ENCODE data around the gene ZNF423.

ZNF423 gene

DNA sequence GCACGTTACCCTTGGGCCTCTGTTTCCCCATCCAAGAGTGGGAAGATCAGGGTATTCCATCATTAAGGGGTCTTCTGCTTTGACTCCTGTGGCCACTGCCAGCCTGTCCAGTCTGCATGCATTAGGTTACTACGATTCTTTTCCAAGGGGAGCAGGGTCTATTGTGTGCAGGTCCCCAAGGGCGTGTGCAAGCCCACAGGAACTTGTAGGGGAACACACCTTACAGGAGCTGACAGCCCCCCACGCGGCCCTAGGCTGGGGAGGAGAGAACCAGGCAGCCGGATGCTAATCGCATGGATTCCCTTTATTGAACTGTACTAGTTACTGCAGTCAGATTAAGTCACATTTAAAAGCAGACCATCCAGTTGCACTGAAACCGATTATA is 365.6 kb downstream of the ZNF423 start:
- no peak for DNase-seq (ENCODE audit: extremely low read depth, insufficient read length)
- Histone ChIP-seq H3K4me3 (replicated peaks; ENCODE audit: low read depth, low read length) (no peak overlapping the region), H3K27me3 (replicated peaks; ENCODE audit: control insufficient read depth, insufficient read depth, low read length) (no peaks in the 10 kb centered on the region), H3K36me3 (ENCODE audit: control insufficient read depth, insufficient read depth, low read length) (no peaks in the 10 kb centered on the region)
- TF ChIP-seq CTCF (IDR thresholded peaks at IDR 0.05; ENCODE audit: insufficient read depth, low read length, poor library complexity, severe bottlenecking): no peak

DNA sequence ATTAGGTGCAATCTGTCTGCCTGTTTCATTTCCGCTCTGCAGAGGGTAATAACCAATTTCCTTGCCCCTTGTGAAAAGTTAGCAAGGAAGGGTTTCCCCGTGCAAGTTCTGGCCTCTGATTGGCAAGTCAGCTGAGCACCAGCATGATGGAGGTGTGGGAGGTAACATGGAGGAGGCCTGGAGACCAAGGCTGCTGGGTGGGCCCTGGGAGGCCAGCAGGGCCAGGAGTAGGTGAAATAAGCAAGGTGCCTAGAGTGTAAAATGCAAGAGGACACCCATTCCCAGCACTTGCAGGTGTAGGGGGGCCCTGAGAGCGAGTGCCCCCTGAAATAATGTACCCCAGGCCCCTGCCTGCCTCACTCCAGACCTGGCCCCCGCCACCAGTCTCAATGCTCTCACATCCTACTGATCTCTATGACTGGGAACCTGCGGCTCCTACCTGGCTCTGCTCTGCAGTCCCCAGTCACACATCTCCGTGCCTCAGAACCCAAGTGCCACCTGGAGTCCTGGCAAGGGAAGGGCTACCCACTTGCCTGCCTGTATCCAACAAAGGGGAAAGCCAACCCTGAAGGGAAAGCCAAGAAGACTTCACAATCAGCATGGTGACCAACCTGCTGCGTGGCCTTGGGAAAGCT is 366.1 kb downstream of the ZNF423 start:
- DNase-seq (ENCODE audit: extremely low read depth, insufficient read length): no peak
- H3K36me3 ChIP-seq (ENCODE audit: control insufficient read depth, insufficient read depth, low read length): no peaks in the 10 kb centered on the region
- peak; percentile 22 for TF ChIP-seq CTCF (IDR thresholded peaks at IDR 0.05; ENCODE audit: insufficient read depth, low read length, poor library complexity, severe bottlenecking)
- no peak overlapping the region for H3K4me3 ChIP-seq (replicated peaks; ENCODE audit: low read depth, low read length)
- H3K27me3 ChIP-seq (replicated peaks; ENCODE audit: control insufficient read depth, insufficient read depth, low read length): no peaks in the 10 kb centered on the region

GRCh38 chr16:49488740-49489525 is 367.0 kb downstream of the ZNF423 start:
- Histone ChIP-seq H3K4me3 (replicated peaks; ENCODE audit: low read depth, low read length) (no peak overlapping the region), H3K36me3 (ENCODE audit: control insufficient read depth, insufficient read depth, low read length) (no peaks in the 10 kb centered on the region), H3K27me3 (replicated peaks; ENCODE audit: control insufficient read depth, insufficient read depth, low read length) (no peaks in the 10 kb centered on the region)
- no peak for TF ChIP-seq CTCF (IDR thresholded peaks at IDR 0.05; ENCODE audit: insufficient read depth, low read length, poor library complexity, severe bottlenecking)
- DNase-seq (ENCODE audit: extremely low read depth, insufficient read length): no peak

DNA sequence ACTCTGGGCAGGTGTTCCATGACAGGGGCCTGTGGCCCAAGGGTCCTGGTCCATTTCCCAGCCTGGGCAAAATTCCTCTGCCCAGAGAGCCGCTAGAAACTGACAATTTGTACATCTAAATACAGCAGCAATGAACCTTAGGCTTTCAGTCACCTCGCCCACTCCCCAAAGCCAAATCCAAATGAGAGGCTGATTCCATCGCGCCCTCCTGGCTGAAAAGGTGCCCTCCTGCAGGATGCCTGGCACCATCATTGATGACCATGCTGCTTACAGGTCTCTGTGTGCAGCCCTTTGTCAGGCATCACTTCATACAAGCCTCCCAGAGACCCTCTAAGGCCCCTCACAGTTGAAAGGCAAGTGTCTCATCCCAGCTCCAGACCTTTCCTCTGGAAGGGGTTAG is 367.6 kb downstream of the ZNF423 start:
- DNase-seq (ENCODE audit: extremely low read depth, insufficient read length): no peak
- TF ChIP-seq CTCF (IDR thresholded peaks at IDR 0.05; ENCODE audit: insufficient read depth, low read length, poor library complexity, severe bottlenecking): no peak
- Histone ChIP-seq H3K4me3 (replicated peaks; ENCODE audit: low read depth, low read length) (no peak overlapping the region), H3K36me3 (ENCODE audit: control insufficient read depth, insufficient read depth, low read length) (no peaks in the 10 kb centered on the region), H3K27me3 (replicated peaks; ENCODE audit: control insufficient read depth, insufficient read depth, low read length) (no peaks in the 10 kb centered on the region)

GRCh38 chr16:49487746-49488145 is 368.2 kb downstream of the ZNF423 start:
- no peaks in the 10 kb centered on the region for H3K36me3 ChIP-seq (ENCODE audit: control insufficient read depth, insufficient read depth, low read length)
- DNase-seq (ENCODE audit: extremely low read depth, insufficient read length): no peak
- no peak overlapping the region for H3K4me3 ChIP-seq (replicated peaks; ENCODE audit: low read depth, low read length)
- no peaks in the 10 kb centered on the region for H3K27me3 ChIP-seq (replicated peaks; ENCODE audit: control insufficient read depth, insufficient read depth, low read length)
- no peak for TF ChIP-seq CTCF (IDR thresholded peaks at IDR 0.05; ENCODE audit: insufficient read depth, low read length, poor library complexity, severe bottlenecking)
